NCI-H2171 treated with DMSO at 0.1 percent for 48 hours (cell line): Measurements from ENCODE around the gene DHX16.
"Not testable (repeated sequence)": the region's sequence is repeated elsewhere in the genome, so short reads cannot be mapped to it uniquely, and the experiment has no call there.

Experiments used
- DNase-seq: peaks from one replicate; lab custom pipeline; 2025; lab: John Stamatoyannopoulos, UW

DHX16 gene

DNA sequence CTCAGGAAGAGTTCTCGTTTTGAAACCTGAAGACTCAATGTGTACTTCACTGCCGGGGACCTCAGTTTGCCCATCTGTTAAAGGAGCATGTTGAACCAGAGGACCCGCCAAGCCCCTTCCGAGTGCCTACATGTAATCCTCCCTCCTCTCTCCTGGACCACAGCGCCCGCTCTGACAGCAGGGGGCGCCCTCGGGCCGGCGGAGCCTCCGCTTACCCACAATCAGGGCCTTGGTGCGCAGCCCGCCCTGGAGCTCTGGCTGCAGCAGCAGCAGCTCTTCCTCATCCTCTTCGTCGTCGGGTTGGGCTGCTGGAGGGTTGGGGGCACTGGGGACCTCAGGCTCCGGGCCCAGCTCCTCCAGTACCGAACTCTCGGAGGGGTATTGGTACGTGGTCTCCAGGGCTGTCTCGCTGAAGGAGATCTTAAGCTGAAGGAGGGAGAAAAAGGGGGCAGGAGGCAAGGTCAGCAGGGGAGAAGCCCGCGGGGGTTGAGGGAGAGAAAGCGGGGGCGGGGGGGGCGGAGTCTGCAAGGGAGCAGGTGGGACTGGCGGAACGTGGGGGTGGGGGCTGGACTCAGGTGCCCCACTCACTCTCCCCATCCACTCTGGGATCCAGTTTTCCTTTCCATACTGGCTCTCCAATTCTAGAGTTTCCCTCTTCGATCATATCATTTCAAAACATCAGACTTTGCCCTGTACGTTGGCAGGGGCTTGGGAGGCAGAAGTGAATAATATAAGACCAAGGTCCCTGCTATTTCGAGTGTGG lies 6.3 kb upstream of the DHX16 start:
- peak; percentile 46 for DNase-seq

DNA sequence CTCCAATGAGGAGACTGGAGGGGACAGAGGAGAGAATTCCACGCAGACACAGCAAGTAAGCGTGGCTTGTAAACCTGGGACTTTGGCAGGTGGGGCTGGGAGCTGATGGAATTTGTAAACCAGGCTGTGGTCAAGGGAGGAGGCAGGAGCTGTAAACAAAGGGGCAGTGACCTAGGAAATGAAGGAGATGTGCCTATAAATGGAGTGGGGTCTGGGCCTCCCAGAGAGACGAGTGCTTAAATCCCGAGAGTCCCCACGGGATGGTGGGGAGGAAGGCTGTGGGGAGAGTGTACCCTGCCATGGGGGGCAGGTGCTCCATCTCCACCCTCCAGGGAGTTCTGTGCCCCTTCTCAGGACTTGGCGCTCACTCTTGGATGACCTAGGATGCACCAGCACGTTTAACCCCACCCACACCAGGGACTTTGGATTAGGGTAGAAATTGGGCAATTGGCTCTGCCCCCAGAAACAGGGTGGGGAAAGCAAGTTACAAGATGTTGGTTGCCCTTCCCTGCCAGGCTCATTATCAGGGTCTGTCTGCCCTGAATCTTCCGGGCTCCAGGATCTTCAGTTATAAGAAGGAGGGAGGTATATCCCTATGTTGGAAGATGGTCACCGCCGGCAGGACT lies 4.0 kb upstream of the DHX16 start:
- DNase-seq, result no peak

DNA sequence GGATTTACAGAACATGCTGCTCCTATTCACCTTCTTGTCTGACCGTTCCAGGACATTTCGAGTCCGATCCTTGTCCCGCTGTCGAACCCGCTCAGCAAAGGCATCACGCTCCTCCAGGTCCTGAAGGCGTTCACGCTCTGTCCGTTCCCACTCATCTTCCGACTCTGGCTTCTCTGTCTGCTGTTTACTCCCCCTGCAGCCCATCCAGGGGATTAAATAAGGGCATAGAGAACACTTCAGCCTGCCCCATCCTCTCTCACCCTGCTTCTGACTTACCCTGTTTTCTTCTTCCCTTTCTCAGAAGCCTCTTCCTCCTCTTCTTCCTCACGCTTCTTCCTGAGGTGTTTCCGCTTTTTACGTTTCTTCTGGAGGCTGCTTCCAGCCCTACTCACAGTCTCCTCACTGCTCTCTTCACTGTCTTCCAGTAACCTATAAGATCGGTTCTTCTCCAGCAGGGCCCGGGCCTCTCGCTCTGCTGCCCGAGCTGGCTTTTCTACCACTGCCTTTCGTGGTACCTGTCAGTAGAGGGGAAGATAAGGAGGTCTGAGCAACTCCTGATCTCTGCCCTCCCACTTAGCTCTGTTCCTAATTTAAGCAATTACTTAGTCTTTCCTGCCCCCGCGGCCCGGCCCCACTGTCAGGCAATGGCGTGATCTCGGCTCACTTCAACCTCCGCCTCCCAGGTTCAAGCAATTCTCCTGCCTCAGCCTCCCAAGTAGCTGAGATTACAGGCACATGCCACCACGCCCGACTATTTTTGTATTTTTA lies 1.9 kb downstream of the DHX16 start:
- no peak for DNase-seq

DNA sequence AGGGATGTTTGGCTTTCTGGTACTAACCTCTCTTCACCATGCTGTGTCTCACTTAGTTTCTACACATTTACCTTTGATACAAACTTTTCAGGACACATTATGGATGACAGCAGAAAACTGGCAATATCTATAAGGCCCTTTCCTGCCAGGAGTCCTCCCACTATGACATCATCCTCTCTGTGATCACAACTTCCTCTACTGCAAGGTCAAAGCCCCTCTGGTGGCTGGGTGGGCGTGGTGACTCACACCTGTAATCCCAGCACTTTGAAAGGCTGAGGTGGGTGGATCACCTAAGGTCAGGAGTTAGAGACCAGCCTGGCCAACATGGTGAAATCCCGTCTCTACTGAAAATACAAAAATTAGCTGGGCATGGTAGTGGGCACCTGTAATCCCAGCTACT lies 6.5 kb downstream of the DHX16 start:
- not testable (repeated sequence) for DNase-seq

DNA sequence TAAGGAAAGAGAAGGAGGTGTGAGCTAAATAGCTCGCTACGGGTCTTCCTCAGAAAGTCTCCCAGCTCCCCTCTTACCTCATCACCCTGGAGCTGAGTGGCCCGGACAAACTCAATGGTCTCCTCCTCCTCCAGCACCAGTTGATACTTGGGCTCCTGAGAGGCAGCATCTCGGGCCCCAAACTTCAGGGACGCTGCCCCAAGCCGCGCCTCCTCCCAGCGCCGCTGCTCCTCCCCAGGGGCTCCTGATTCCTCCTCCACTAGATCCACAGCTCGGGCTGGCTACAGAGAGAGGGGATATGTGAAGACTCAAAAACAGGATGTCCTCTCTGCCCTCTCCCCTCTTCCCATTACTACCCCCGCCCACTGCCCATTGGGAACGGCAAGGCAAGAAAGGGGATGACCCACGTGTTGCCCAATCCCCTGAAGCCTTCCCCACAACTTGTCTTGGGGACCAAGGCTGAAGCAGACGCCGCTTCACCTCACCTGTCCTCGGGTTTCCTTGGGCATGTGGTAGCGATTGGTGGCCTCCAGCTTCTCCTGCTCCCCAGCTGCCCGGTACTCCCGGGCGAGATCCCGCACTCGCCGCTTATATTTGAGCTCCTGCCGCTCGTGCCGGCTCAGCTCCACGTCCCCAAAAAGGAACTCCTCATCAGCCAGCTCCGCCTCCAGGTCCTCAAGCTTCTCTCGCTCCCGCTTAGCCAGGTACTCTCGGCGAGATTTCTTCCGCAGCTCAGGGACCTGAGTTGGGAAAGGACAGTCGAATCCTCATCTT lies 7.6 kb downstream of the DHX16 start:
- DNase-seq, result no peak

DNA sequence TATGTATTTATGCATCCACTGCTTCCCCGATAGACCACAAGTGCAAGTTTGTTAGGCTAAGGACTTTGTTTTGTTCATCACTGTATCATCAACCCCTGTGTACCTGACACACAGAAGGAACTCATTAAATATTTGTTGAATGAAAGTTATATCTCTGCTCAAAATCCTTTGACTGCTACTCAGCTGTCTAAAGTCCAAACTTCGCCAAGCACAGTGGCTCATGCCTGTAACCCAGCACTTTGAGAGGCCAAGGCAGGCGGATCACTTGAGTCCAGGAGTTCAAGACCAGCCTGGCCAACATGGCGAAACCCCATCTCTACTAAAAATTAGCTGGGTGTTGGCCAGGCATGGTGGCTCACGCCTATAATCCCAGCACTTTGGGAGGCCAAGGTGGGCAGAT lies 14.9 kb downstream of the DHX16 start:
- DNase-seq, result not testable (repeated sequence)

DNA sequence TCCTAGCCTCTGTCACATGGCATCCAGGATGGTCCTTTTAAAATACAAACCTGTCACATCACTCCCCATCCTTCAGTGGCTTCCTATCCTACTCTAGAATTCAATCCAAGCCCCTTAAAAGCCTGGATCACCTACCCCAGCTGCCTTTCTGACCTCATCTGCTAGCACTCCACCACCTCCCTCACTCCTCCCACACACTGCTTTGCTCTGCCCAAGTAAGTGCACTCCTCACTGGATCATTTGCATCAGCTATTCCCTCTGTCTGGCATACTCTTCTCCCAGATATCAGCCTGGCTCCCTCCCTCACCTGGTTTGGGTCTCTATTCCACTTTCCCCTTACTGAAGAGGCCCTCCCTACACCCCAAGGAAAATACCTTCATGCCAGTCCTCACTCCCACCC lies 15.4 kb downstream of the DHX16 start:
- no peak for DNase-seq

DNA sequence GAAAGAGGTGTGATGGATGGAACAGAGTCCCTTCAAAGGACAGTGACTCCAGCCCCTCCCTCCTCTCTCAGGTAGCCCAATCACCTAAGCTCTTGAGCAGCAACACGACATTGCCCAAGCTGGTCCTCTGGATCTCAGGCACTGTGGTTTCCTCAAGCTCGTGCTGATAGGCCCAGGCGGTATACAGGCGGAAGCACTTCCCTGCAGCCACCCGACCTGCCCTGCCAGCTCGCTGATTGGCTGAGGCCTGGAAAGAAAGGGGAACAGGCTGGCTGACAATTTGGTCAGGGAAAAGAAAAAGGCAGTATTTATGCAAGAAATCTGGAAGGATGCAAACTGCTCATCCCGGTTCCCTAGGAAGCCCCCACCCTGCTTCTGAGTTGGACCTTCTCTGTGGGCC lies 16.3 kb downstream of the DHX16 start:
- DNase-seq, result no peak

DNA sequence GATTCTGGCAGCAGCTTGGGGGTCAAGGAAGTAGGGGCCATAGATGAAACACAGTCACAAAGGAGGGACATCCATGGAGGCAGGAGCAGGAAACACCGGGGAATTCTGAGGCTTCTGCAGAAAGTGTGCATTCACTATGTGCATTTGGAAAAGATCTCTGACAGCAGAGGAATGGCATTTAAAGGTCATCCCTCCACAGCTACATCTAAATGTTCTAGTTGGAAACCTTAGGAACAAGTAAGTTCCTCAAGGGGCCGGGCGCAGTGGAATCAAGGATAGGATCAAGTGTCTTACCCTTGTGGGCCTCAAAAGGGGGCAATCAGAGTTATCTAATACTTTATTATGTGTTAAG lies 17.1 kb downstream of the DHX16 start:
- no peak for DNase-seq

DNA sequence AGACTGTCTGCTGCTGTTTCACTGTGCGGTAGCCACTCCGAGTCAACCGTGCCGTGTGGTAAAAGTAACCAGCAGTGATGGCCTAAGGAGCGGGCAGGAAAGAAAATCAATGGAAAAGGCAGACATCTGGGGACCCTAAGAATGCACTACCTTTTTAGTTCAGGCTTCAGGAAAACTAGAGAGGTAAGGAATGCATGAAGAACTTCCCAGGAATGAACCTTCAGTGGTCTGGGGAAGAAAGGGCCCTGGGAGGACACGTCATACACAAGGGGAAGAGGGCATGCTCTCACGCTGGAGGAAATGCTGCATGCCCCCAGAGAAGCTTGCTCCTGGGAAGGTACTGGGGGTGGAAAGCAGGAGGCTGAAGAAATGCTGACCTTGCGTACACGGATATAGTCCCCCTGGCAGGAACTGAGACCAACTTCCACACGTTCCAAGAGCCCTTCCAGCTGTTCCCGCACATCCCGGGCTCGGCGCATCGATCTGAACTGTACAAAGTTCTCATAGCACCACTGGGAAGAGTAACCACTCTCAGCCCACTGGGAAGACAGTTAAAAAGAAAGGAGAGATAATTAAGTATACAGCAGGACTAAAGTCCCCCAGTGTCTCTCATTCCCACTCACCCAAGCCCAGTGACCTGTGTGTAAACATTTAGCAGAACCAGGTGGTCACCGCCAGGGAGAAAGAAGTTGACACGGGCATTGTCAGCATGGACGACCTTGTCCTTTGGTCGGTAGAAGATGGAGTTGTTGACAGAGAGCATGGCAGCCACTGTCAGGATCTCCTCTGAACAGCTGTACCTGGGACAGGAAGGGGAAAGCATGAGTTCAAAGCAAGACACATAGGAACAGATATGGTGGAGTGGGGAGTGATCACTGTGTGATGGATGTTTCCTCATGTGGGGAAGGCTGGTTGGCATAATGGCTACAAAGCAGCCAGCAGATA lies 17.7 kb downstream of the DHX16 start:
- DNase-seq, result no peak

DNA sequence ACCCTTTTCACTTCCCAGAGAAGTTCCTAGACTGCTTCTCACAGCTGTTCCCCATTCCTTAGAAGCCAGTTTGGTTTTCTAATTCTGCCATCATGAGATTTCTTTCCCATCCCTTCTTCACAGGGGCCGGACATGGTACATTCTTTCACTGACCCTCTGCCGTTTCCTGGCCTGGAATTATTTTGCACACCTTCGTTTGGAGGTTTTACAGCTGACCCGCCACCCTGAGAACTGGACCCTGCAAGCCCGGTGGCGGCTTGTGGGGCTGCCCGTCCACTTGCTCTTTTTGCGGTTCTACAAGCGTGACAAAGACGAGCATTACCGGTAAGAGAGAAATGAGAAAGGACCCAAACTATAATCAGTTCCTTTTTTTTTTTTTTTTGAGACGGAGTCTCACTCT lies 21.7 kb downstream of the DHX16 start:
- DNase-seq, result no peak

DNA sequence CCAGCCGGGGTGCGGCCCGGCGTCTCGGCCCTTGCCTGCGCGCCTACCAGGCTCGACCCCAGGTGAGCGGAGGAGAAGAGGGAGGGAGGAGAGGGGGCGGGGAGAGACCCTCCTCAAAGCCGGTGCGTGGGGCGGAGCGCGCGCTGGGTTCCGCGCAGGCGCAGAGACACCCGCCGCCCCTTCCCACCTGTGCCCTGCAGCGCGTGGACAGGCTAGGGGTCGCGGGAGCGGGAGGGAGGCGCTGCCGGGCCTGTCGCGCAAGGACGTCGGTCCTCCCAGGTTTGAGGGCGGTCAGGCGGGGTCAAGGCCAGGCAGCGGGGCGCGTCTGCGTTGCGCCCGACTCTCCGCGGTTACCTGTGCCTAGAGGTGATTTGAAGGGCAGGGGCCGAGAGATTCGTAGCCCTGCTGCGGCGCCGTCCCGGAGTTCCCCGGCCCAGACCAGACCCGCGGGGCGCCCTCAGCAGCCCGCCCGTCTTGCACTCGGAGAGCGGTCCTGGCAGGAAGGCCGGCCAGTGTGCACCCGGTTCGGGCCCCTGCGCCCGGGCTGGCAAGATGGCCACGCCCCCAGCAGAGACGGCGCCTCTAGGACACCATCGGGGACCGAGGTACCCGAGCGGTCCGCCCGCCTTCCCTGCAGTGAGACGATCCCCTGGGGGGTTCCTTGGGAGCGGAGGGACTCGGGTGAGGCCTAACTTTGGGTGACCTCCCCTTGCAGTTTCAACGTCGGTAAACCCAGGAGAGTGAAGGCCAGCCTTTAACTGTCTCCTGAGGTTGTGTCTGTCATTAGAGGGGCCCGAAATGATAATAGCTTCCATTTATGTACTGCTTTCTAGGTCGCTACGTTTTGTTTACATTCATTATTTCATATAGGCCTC lies 25.3 kb downstream of the DHX16 start:
- peak; percentile 88 for DNase-seq

DNA sequence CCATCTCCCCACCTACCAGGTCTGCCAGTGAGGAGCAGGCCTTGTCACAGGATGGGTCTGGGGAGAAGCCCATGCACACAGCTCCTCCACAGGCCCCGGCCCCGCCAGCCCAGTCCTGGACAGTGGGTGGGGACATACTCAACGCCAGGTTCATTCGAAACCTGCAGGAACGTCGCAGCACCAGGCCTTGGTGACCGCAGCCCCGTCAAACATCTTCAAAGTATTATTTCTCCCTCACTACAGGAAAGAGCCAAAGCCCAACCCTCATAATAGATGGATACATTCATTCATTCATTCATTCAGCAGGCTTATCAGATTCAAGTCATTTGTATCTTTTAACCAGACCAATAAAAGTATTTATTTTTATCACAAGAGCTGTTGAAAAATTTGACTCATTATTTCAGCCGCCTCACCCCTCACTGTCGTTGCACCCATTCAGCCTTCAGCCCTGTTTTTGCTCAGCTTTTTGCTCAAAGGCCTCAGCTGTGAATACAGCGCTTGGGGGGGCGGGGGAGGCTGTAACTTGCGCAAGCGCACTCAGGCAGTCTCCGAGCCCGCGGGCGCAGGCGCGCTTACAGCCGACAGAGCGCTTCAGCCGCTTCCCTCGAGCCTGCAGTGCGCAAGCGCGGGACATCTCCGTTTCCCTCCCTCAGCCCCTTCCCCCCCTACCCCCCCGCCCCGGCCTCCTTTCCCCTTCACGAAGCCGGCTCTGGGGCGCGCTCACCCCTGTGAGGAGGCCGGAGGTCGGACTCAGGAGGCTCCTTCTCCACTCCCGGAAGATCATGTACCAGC lies 26.2 kb downstream of the DHX16 start, which contains the start of gene C6orf136:
C6orf136 (plus strand) TSS at position 684 of the 792 bp plus-strand sequence; CDS start at position 783, 99 bp downstream.
- peak; percentile 90 for DNase-seq

DNA sequence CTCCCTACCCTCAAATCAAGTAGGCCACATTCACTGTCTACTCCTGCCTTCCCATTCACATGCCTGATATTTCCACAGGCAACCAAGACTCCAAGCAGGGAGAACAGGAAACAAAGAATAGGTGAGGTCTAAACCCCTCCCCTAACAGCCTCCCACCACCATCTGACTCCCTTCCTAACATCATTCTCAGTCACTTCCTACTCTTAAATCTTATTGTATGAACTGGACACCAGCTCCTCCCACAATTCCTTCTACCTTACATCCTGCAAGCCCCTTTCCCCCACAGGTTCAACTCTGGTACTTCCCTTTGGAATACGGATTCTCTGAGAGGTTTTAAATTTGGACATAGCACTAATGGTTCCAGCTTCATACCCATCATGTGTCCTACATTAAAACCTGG lies 26.8 kb downstream of the DHX16 start:
- DNase-seq, result no peak

DNA sequence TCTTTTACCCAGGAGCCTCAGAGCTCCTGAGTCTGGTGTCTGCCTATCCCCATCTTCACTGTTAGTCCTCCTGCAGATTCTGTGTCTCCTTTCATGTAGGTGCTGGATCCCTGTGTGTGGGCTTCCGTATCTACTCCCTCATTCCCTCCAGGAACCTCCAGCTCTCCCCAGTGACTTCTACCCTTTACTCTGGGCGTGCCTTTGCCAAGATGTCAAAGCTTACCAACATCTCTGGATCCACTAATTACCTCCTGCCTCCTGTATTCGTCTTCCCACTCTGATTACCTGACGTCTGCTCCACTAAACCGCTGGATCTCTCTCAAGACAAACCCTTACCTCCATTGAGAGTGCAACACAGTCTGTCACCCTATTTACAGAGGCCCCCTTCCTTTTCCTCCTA lies 28.0 kb downstream of the DHX16 start:
- no peak for DNase-seq

DNA sequence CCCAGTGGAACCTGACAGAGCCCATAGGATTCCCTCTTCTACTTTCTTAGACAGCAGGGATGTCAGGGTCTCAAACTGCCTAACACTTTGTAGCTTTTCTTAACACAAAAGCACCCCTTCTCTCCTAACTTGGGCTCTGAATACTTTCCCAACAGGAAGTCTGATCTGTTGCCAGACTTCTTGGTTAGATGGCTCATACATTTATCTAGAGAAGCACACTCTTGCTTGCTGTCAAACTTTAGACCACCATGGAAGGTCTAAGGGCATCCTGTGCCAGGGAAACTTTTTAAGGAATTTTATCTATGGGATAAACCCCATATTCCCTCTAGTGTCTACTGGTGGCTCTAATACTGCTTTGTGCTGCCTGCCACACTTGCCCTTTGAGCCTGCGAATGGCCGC lies 29.1 kb downstream of the DHX16 start:
- no peak for DNase-seq

DNA sequence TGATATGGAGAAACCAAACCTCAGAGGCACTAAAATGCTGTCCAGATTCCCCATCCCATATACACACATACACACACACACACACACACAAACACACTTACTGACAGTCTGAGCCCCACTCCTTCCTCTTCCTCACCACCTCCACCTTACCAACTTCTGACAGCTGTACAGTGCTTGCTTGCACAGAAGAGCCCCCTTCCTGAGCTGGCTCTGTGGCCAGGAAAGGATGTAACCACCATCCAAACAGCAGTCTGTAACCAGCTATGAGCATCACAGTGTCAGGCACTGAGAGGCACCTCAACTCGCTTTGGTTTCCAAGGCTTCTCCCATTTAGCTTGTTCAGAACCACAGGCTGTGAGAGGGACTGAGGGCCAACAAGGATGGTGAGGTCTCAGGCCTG lies 31.8 kb downstream of the DHX16 start:
- DNase-seq, result no peak

DNA sequence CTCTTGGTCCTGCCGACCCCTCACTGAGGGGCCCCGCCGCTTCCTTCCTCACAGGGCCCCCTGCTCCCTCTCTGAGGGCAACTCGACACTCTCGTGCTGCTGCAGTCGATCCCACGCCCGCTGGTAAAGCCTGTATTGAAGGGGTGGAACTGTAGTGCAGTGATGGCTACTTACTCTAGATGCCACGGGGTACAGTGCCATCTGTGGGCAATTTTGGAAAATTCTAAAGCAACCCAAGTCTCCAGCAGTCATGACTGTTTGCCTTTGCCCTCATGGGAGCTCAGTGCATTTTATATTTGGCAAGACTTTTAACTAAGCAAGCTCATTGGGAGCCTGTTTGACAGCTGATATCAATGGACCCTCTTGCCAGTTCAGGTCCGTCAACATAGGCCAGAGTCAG lies 32.3 kb downstream of the DHX16 start:
- DNase-seq, result no peak

DNA sequence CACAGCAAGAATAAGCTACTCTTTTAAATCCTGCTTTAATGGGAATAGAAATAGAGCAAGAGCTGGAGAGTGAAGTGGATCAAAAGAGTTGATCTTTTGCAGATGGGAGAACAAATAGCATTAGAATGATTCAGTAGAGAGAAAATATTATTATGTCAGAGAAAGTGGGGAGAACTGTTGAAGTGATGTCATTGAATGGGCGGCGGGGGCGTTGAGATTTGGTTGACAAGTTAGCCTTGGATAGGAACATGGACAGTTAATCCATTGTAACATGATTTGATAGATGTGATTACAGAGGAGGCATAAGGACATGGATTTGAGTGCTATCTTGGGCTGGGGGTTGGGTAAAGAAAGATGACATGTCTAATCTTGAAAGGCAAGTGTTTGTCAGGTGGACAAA lies 37.0 kb downstream of the DHX16 start:
- no peak for DNase-seq
